Midbrain (tissue), 1 donor: ENCODE results near the gene MDM2.

ENCODE experiments used
- DNase-seq: peaks from one replicate; lab custom pipeline; 2025; lab: John Stamatoyannopoulos, UW

Gene MDM2

GRCh38 chr12:68853396-68854077 lies 45.6 kb downstream of the MDM2 start:
- DNase-seq = no peak

- no peak for DNase-seq
Measured at GRCh38 chr12:68854078-68854468, 46.1 kb downstream of the MDM2 start.

- DNase-seq = no peak
Measured at GRCh38 chr12:68854554-68854953, 46.6 kb downstream of the MDM2 start.

GRCh38 chr12:68855111-68855510 lies 47.1 kb downstream of the MDM2 start:
- DNase-seq = no peak

GRCh38 chr12:68855771-68856170 lies 47.8 kb downstream of the MDM2 start:
- no peak for DNase-seq

- peak; percentile 9 for DNase-seq
Measured at GRCh38 chr12:68856510-68856909, 48.5 kb downstream of the MDM2 start.

- DNase-seq = no peak
Measured at GRCh38 chr12:68861890-68862289, 53.9 kb downstream of the MDM2 start.

- no peak for DNase-seq
Measured at GRCh38 chr12:68863109-68863770, 55.3 kb downstream of the MDM2 start.

- DNase-seq = peak; percentile 58
Measured at GRCh38 chr12:68863886-68864454, 56.0 kb downstream of the MDM2 start.

GRCh38 chr12:68864604-68865003 lies 56.6 kb downstream of the MDM2 start:
- DNase-seq = no peak

- no peak for DNase-seq
Measured at GRCh38 chr12:68865399-68866164, 57.6 kb downstream of the MDM2 start.

GRCh38 chr12:68866950-68867349 lies 59.0 kb downstream of the MDM2 start:
- DNase-seq = no peak

- no peak for DNase-seq
Measured at GRCh38 chr12:68867606-68868005, 59.6 kb downstream of the MDM2 start.

- DNase-seq = no peak
Measured at GRCh38 chr12:68868043-68868790, 60.2 kb downstream of the MDM2 start.

- DNase-seq = no peak
Measured at GRCh38 chr12:68870011-68870410, 62.0 kb downstream of the MDM2 start.

GRCh38 chr12:68870443-68870842 lies 62.5 kb downstream of the MDM2 start:
- no peak for DNase-seq

GRCh38 chr12:68871396-68871795 lies 63.4 kb downstream of the MDM2 start:
- no peak for DNase-seq

GRCh38 chr12:68871921-68872320 lies 63.9 kb downstream of the MDM2 start:
- no peak for DNase-seq

GRCh38 chr12:68873316-68873715 lies 65.3 kb downstream of the MDM2 start:
- no peak for DNase-seq

GRCh38 chr12:68876461-68876860 lies 68.5 kb downstream of the MDM2 start:
- DNase-seq = peak; percentile 41

- no peak for DNase-seq
Measured at GRCh38 chr12:68877583-68877982, 69.6 kb downstream of the MDM2 start.

- DNase-seq = no peak
Measured at GRCh38 chr12:68878283-68878682, 70.3 kb downstream of the MDM2 start.
